Measurements from ENCODE around the gene FKBP5. TPM values are rescaled to one million over a fixed set of nuclear protein-coding genes. Genes with fewer than 3 reads are reported as not detected.

The FKBP5 gene
- total and polyA plus RNA-seq, 10 of the 15 experiments (the other 5 are each of a cell fraction or from before 2014, with no cell fraction given), result 29.0 to 123 (median 62.3) TPM

DNA sequence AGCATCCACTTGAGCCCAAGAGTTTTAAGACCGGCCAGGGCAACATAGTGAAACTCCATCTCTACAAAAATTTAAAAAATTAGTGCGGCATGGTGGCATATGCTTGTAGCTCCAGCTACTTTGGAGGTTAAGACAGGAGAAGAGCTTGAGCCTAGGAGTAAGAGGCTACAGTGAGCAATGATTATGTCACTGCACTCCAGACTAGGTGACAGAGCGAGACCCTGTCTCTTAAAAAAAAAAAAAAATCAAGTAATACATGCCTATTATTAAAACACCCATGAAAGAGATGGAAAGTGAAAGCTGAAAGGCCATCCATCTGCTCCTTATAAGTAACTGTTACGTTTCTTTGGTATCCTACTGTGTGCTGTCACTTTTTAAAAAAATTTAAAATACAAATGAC is 66.4 kb downstream of the FKBP5 start:
- RAD21 ChIA-PET (ENCODE audit: unreplicated experiment), result no interaction called here
- Histone ChIP-seq H3K4me3 (no peak overlapping the region), H4K20me1 (ENCODE audit: control insufficient read depth, insufficient read depth) (no peaks in the 10 kb centered on the region), H3K27ac (ENCODE audit: control insufficient read depth, insufficient read depth) (no peak overlapping the region), H3K79me2 (ENCODE audit: control insufficient read depth, insufficient read depth, low read length) (no peaks in the 10 kb centered on the region), H3K9me3 (replicated peaks; ENCODE audit: control insufficient read depth, insufficient read depth, low read length) (no peaks in the 10 kb centered on the region), H3K9ac (ENCODE audit: control insufficient read depth, insufficient read depth, low read length) (no peak overlapping the region), H3K36me3 (ENCODE audit: control insufficient read depth in 2 of 2, insufficient read depth in 2 of 2, low read length in 1 of 2) (peaks cover 0 to 9% of the 10 kb centered on the region in 2 experiments; a peak in 2 of 4 replicates), H3K27me3 (replicated peaks in 1 of 2; ENCODE audit: control insufficient read depth in 2 of 2, insufficient read depth in 2 of 2, low read length in 1 of 2) (no peaks in the 10 kb centered on the region), H3K4me1 (ENCODE audit: control insufficient read depth, insufficient read depth, low read length) (no peaks in the 10 kb centered on the region), H3K4me2 (ENCODE audit: control insufficient read depth, insufficient read depth) (no peak overlapping the region), H2AFZ (ENCODE audit: control insufficient read depth, low read depth, low read length) (no peak overlapping the region)
- intact Hi-C loops (cut with micrococcal nuclease; ENCODE audit: unreplicated experiment) (no loop called here), in situ Hi-C loops (cut with MboI) (no loop called here)
- no TSS peak for BruUV-seq (replicated peaks)
- TF ChIP-seq LARP7 (IDR thresholded peaks at IDR 0.05) (no peak), SMAD1 (IDR thresholded peaks at IDR 0.05; ENCODE audit: low read depth, partially characterized antibody) (no peak), IKZF1 (conservative IDR thresholded peaks at IDR 0.05) (no peak), SIX5 (IDR thresholded peaks at IDR 0.05; ENCODE audit: low read depth, low read length, severe bottlenecking) (no peak), CHD1 (IDR thresholded peaks at IDR 0.05; ENCODE audit: low read depth, low read length) (no peak)
- TF ChIP-seq, protein P1, sequence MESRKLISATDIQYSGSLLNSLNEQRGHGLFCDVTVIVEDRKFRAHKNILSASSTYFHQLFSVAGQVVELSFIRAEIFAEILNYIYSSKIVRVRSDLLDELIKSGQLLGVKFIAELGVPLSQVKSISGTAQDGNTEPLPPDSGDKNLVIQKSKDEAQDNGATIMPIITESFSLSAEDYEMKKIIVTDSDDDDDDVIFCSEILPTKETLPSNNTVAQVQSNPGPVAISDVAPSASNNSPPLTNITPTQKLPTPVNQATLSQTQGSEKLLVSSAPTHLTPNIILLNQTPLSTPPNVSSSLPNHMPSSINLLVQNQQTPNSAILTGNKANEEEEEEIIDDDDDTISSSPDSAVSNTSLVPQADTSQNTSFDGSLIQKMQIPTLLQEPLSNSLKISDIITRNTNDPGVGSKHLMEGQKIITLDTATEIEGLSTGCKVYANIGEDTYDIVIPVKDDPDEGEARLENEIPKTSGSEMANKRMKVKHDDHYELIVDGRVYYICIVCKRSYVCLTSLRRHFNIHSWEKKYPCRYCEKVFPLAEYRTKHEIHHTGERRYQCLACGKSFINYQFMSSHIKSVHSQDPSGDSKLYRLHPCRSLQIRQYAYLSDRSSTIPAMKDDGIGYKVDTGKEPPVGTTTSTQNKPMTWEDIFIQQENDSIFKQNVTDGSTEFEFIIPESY (IDR thresholded peaks at IDR 0.05), result no peak
- no peak for ATAC-seq
- no peak for FAIRE-seq
- no peak for DNase-seq (ENCODE audit: low read depth, low spot score)
- WGBS (ENCODE audit: insufficient coverage, insufficient replicate concordance, low lambda C conversion rate, missing lambda C conversion rate), result 85% methylated on average over 4 of the region's 4 CpGs
- SMC1A ChIA-PET (ENCODE audit: uncharacterized antibody, unreplicated experiment), result interaction anchor here (0.6 to 2.0 kb wide), 5 partner anchors 11 to 114 kb away, joined by 3 to 6 read pairs (median 3); no protein-coding TSS in a partner anchor
- CTCF ChIA-PET, result interaction anchor here (0.6 to 2.7 kb wide), 5 partner anchors 10 to 114 kb away, joined by 3 to 10 read pairs (median 3); partner anchors contain the start of gene ARMC12
- POLR2A ChIA-PET, result no interaction called here

Measured in GM12878 (cell line).